Thyroid gland (tissue), 4 donors: ENCODE data around the gene EML1.

Source experiments
- POLR2A ChIP-seq, 2 donors: fragments of 450-650 bp; IDR thresholded peaks; one replicate each; pipeline ENCODE4 v1.6.1; 2017; ENCODE audit warnings: antibody characterized with exemption in 2 of 2, mild to moderate bottlenecking in 2 of 2, moderate library complexity in 1 of 2
- TF ChIP-seq, protein P1 (sequence below), 6 experiments: fragments of 200-600 bp in 3 of 6; fragments of 450-650 bp in 3 of 6; sonication (generic) in 3 of 6; IDR thresholded peaks; one replicate each; pipeline ENCODE4 v1.5.1; 2016 to 2019; ENCODE audit warnings: antibody characterized with exemption in 6 of 6, mild to moderate bottlenecking in 2 of 6, inconsistent platforms in 1 of 6, moderate library complexity in 1 of 6

GRCh38 chr14:99883866-99884650 lies 90.8 kb downstream of the EML1 start:
- TF ChIP-seq, protein P1, sequence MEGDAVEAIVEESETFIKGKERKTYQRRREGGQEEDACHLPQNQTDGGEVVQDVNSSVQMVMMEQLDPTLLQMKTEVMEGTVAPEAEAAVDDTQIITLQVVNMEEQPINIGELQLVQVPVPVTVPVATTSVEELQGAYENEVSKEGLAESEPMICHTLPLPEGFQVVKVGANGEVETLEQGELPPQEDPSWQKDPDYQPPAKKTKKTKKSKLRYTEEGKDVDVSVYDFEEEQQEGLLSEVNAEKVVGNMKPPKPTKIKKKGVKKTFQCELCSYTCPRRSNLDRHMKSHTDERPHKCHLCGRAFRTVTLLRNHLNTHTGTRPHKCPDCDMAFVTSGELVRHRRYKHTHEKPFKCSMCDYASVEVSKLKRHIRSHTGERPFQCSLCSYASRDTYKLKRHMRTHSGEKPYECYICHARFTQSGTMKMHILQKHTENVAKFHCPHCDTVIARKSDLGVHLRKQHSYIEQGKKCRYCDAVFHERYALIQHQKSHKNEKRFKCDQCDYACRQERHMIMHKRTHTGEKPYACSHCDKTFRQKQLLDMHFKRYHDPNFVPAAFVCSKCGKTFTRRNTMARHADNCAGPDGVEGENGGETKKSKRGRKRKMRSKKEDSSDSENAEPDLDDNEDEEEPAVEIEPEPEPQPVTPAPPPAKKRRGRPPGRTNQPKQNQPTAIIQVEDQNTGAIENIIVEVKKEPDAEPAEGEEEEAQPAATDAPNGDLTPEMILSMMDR (IDR thresholded peaks at IDR 0.05), result no peak
- TF ChIP-seq POLR2A (IDR thresholded peaks at IDR 0.05), result no peak
